Calu3 (cell line): ENCODE results near the gene FXYD6. TPM values are rescaled to one million over a fixed set of nuclear protein-coding genes. Genes with fewer than 3 reads are reported as not detected.

ENCODE experiments used
- BruUV-seq: library from RNA; stranded (reverse); fragments of 400-500 nt; replicated peaks from 2 replicates; lab custom pipeline; 2021; lab: Mats Ljungman, UMichigan
- CTCF ChIA-PET: fragments of 300-600 bp; sonication (Branson Sonifier 250); formaldehyde crosslinking; loops from one replicate; lab custom pipeline; 2022; ENCODE audit warnings: antibody characterized with exemption; lab: Charles Lee
- DNase-seq: peaks from one replicate; pipeline ENCODE4 v3.0.0; 2022
- H3K27ac Mint-ChIP-seq: one replicate; pipeline ENCODE4 v1.8.0; 2022; ENCODE audit warnings: mixed read lengths; ENCODE audit not compliant: unreplicated experiment
- H3K27me3 Mint-ChIP-seq: one replicate; pipeline ENCODE4 v1.8.0; 2022; ENCODE audit warnings: mixed read lengths; ENCODE audit not compliant: unreplicated experiment
- H3K36me3 Mint-ChIP-seq: one replicate; pipeline ENCODE4 v1.8.0; 2022; ENCODE audit warnings: mild to moderate bottlenecking, moderate library complexity, mixed read lengths; ENCODE audit not compliant: insufficient read depth, unreplicated experiment
- H3K4me1 Mint-ChIP-seq: one replicate; pipeline ENCODE4 v1.8.0; 2022; ENCODE audit warnings: mild to moderate bottlenecking, low read depth, mixed read lengths; ENCODE audit not compliant: unreplicated experiment
- H3K4me3 Mint-ChIP-seq: one replicate; pipeline ENCODE4 v1.8.0; 2022; ENCODE audit warnings: mild to moderate bottlenecking, low read depth, moderate library complexity, mixed read lengths; ENCODE audit not compliant: unreplicated experiment
- H3K9me3 Mint-ChIP-seq: one replicate; pipeline ENCODE4 v1.8.0; 2022; ENCODE audit warnings: low read depth, mixed read lengths; ENCODE audit not compliant: unreplicated experiment
- intact Hi-C: fragments of 100-400 bp; cut with micrococcal nuclease; formaldehyde crosslinking; loops from one replicate; pipeline ENCODE4 v1.10.0; 2022; ENCODE audit not compliant: unreplicated experiment
- total RNA-seq: library from RNA; stranded (reverse); gene quantifications from 2 replicates; pipeline ENCODE4 v1.2.3, GENCODE V29; 2022
- TF ChIP-seq, protein P1 (sequence below): fragments of 200-600 bp; IDR thresholded peaks from one replicate; pipeline ENCODE4 v1.8.0; 2022; ENCODE audit warnings: antibody characterized with exemption; ENCODE audit not compliant: unreplicated experiment

FXYD6 gene
- total RNA-seq, 1 experiment from 2014 or later, result 0.61 TPM

GRCh38 chr11:117872975-117873827 lies 3.3 kb downstream of the FXYD6 start:
- H3K27me3 Mint-ChIP-seq, result peaks cover 72% of the 10 kb centered on the region
- H3K36me3 Mint-ChIP-seq, result peaks cover 7% of the 10 kb centered on the region
- peaks cover 8% of the 10 kb centered on the region for H3K4me1 Mint-ChIP-seq

GRCh38 chr11:117872420-117872961 lies 4.0 kb downstream of the FXYD6 start:
- no peaks in the 10 kb centered on the region for H3K9me3 Mint-ChIP-seq
- no peak for DNase-seq
- no peak overlapping the region for H3K27ac Mint-ChIP-seq
- CTCF ChIA-PET, result no interaction called here
- TF ChIP-seq, protein P1, sequence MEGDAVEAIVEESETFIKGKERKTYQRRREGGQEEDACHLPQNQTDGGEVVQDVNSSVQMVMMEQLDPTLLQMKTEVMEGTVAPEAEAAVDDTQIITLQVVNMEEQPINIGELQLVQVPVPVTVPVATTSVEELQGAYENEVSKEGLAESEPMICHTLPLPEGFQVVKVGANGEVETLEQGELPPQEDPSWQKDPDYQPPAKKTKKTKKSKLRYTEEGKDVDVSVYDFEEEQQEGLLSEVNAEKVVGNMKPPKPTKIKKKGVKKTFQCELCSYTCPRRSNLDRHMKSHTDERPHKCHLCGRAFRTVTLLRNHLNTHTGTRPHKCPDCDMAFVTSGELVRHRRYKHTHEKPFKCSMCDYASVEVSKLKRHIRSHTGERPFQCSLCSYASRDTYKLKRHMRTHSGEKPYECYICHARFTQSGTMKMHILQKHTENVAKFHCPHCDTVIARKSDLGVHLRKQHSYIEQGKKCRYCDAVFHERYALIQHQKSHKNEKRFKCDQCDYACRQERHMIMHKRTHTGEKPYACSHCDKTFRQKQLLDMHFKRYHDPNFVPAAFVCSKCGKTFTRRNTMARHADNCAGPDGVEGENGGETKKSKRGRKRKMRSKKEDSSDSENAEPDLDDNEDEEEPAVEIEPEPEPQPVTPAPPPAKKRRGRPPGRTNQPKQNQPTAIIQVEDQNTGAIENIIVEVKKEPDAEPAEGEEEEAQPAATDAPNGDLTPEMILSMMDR, result no peak
- intact Hi-C loops, result no loop called here
- peaks cover 72% of the 10 kb centered on the region for H3K27me3 Mint-ChIP-seq
- no TSS peak for BruUV-seq
- H3K4me3 Mint-ChIP-seq, result no peak overlapping the region
- H3K36me3 Mint-ChIP-seq, result peaks cover 7% of the 10 kb centered on the region
- peaks cover 8% of the 10 kb centered on the region for H3K4me1 Mint-ChIP-seq

More at GRCh38 chr11:117872975-117873827, 3.3 kb downstream of the FXYD6 start:
- no TSS peak for BruUV-seq
- CTCF ChIA-PET, result interaction anchor here (0.6 kb wide), 1 partner anchor 213 kb away, joined by 3 read pairs; no protein-coding TSS in a partner anchor
- no peak overlapping the region for H3K4me3 Mint-ChIP-seq
- no peaks in the 10 kb centered on the region for H3K9me3 Mint-ChIP-seq
- TF ChIP-seq, protein P1, result no peak
- no peak for DNase-seq
- intact Hi-C loops, result no loop called here
- no peak overlapping the region for H3K27ac Mint-ChIP-seq

- TF ChIP-seq, protein P1, result no peak
- CTCF ChIA-PET, result no interaction called here
- Mint-ChIP-seq H3K9me3 (no peaks in the 10 kb centered on the region), H3K27ac (no peak overlapping the region), H3K4me1 (peaks cover 8% of the 10 kb centered on the region), H3K4me3 (no peak overlapping the region), H3K27me3 (peaks cover 72% of the 10 kb centered on the region), H3K36me3 (peaks cover 7% of the 10 kb centered on the region)
- BruUV-seq, result no TSS peak
- intact Hi-C loops, result no loop called here
- DNase-seq, result no peak
Observed at GRCh38 chr11:117871784-117872183, 4.7 kb downstream of the FXYD6 start.

DNA sequence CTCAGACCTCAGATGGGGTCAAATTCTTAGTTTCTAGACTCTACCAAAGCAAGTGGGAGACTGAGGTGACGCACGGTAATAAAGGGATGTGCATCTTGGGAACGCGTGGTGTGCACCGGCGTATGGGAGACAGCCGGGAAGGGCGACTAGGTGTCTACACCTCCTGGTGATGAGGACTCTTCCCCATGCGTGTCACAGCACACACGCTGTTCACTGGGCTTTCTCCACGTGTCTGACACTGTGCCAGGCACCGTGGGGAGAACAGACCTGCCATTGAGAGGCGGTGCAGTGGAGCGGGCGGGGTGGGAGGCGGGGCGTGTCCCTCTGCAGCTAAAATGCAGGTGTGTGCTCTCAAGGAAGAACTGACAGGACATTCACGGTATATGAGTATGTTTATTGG lies 5.3 kb downstream of the FXYD6 start:
- TF ChIP-seq, protein P1, result no peak
- Mint-ChIP-seq H3K27me3 (peaks cover 72% of the 10 kb centered on the region), H3K4me3 (no peak overlapping the region), H3K9me3 (no peaks in the 10 kb centered on the region), H3K27ac (no peak overlapping the region), H3K36me3 (peaks cover 4% of the 10 kb centered on the region), H3K4me1 (peaks cover 5% of the 10 kb centered on the region)
- CTCF ChIA-PET, result no interaction called here
- DNase-seq, result no peak
- no TSS peak for BruUV-seq
- intact Hi-C loops, result no loop called here
